Measurements from ENCODE around the gene RAPGEF6. TPM values are rescaled to one million over a fixed set of nuclear protein-coding genes. Genes with fewer than 3 reads are reported as not detected.

RAPGEF6 gene
- total RNA-seq, 2 donors from 2014 or later: 19.2 to 24.0 TPM

DNA sequence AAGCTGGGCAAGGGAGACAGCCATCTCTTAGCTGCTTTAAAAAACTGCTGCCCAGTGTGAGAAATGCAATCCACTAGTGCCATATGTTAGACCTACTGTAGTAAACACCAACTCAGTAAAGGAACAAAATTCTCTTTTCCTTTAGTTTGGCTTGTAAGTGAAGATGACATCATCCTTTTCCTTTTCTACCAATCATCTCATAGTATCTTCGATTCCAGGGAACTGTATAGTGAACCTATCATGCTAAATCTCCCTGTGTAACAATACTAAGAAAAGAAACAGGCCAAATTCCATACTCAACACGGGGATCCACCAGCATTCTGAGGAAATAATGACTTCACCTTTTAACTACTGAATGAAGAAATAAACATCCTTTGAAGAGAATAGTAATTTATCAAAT lies 100.1 kb downstream of the RAPGEF6 start:
- no peak for DNase-seq
- no peak overlapping the region for H3K4me3 Mint-ChIP-seq
- no peak overlapping the region for H3K27ac Mint-ChIP-seq

DNA sequence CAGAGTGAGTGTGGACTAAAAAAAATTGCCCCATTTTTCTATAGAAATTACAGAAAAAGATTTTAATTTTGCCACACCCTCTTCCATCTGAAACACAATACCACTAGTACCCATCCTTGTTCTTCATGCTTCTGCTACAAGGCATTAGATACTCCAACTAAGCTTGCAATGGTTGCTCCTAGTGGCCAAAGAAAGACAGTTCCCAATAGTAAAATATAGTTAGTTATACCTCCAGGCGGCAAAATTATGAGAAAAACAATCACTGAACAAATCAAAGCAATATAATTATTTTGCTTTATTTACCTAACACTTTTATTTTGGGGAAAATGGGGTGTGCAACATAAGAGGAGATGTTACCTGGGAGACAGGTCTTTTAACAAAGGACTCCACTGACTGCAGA lies 101.2 kb downstream of the RAPGEF6 start:
- TF ChIP-seq, protein P1, sequence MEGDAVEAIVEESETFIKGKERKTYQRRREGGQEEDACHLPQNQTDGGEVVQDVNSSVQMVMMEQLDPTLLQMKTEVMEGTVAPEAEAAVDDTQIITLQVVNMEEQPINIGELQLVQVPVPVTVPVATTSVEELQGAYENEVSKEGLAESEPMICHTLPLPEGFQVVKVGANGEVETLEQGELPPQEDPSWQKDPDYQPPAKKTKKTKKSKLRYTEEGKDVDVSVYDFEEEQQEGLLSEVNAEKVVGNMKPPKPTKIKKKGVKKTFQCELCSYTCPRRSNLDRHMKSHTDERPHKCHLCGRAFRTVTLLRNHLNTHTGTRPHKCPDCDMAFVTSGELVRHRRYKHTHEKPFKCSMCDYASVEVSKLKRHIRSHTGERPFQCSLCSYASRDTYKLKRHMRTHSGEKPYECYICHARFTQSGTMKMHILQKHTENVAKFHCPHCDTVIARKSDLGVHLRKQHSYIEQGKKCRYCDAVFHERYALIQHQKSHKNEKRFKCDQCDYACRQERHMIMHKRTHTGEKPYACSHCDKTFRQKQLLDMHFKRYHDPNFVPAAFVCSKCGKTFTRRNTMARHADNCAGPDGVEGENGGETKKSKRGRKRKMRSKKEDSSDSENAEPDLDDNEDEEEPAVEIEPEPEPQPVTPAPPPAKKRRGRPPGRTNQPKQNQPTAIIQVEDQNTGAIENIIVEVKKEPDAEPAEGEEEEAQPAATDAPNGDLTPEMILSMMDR (conservative IDR thresholded peaks at IDR 0.05): peak; percentile 70
- H3K9me3 Mint-ChIP-seq: no peaks in the 10 kb centered on the region
- DNase-seq: no peak
- Histone ChIP-seq H3K27ac (ENCODE audit: low read depth, low read length) (no peak overlapping the region), H3K27me3 (ENCODE audit: control insufficient read depth, insufficient read depth, low read length, poor library complexity, severe bottlenecking) (no peaks in the 10 kb centered on the region), H3K4me3 (ENCODE audit: low read length) (no peak overlapping the region), H3K9me3 (ENCODE audit: control insufficient read depth, low read length) (no peaks in the 10 kb centered on the region), H3K36me3 (ENCODE audit: control insufficient read depth, insufficient read depth, low read length) (peaks cover 14% of the 10 kb centered on the region), H3K9ac (ENCODE audit: extremely low read depth, low read length, poor library complexity, severe bottlenecking) (no peak overlapping the region), H3K4me1 (ENCODE audit: control insufficient read depth, insufficient read depth, low read length) (peaks cover 7% of the 10 kb centered on the region)
- H3K4me1 Mint-ChIP-seq: peaks cover 6% of the 10 kb centered on the region
- H3K27ac Mint-ChIP-seq: no peak overlapping the region
- WGBS, 2 experiments (ENCODE audit: insufficient coverage in 1 of 2, insufficient read length in 1 of 2): 100% methylated on average over 1 of the region's 1 CpG; no CpG with 5 or more reads in 1 of the 2 experiments
- no peaks in the 10 kb centered on the region for H3K27me3 Mint-ChIP-seq (ENCODE audit: insufficient read depth)
- H3K36me3 Mint-ChIP-seq (ENCODE audit: low read depth): peaks cover 2% of the 10 kb centered on the region
- no peak overlapping the region for H3K4me3 Mint-ChIP-seq

More for the DNA sequence above, 100.1 kb downstream of the RAPGEF6 start:
- Histone ChIP-seq H3K36me3 (ENCODE audit: control insufficient read depth, insufficient read depth, low read length) (peaks cover 14% of the 10 kb centered on the region), H3K4me3 (ENCODE audit: low read length) (no peak overlapping the region), H3K27me3 (ENCODE audit: control insufficient read depth, insufficient read depth, low read length, poor library complexity, severe bottlenecking) (no peaks in the 10 kb centered on the region), H3K4me1 (ENCODE audit: control insufficient read depth, insufficient read depth, low read length) (peaks cover 7% of the 10 kb centered on the region), H3K9me3 (ENCODE audit: control insufficient read depth, low read length) (no peaks in the 10 kb centered on the region), H3K9ac (ENCODE audit: extremely low read depth, low read length, poor library complexity, severe bottlenecking) (no peak overlapping the region), H3K27ac (ENCODE audit: low read depth, low read length) (no peak overlapping the region)
- Mint-ChIP-seq H3K4me1 (peaks cover 5% of the 10 kb centered on the region), H3K9me3 (no peaks in the 10 kb centered on the region), H3K36me3 (ENCODE audit: low read depth) (peaks cover 2% of the 10 kb centered on the region), H3K27me3 (ENCODE audit: insufficient read depth) (no peaks in the 10 kb centered on the region)
- WGBS, 2 experiments (ENCODE audit: insufficient coverage in 1 of 2, insufficient read length in 1 of 2): 85 to 88% methylated on average over 1 to 2 of the region's 2 CpGs
- TF ChIP-seq, protein P1 (conservative IDR thresholded peaks at IDR 0.05): no peak

DNA sequence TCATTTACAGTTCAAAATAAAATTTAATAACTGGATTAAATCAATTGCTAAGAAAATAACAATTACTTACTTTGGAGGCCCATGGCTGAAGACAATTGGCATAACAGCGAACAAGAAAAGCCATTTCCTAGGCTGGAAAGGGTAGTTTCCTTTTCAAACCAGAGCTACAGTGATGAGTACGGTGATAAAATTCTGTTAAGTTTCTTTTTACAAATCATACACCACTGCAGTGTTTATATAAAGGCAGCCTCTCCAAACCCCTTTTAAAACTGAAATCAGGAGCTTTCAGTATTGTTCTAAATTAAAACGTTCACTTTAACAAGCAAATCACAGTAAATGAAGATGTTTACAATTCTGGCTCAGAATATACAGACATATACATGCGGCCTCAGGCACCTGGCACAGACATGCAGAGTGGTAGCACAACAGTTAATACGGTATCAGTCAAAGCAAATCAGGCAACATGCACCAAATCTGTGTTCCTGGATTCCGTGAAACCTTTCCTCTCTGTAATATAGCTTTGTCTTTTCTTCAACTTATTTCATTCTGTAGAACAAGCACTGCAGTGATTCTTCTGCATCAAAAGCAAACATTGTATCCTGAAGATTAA lies 102.9 kb downstream of the RAPGEF6 start:
- peaks cover 10% of the 10 kb centered on the region for H3K4me1 Mint-ChIP-seq
- Histone ChIP-seq H3K27me3 (ENCODE audit: control insufficient read depth, insufficient read depth, low read length, poor library complexity, severe bottlenecking) (no peaks in the 10 kb centered on the region), H3K4me3 (ENCODE audit: low read length) (no peak overlapping the region), H3K4me1 (ENCODE audit: control insufficient read depth, insufficient read depth, low read length) (peaks cover 7% of the 10 kb centered on the region), H3K9ac (ENCODE audit: extremely low read depth, low read length, poor library complexity, severe bottlenecking) (no peak overlapping the region), H3K9me3 (ENCODE audit: control insufficient read depth, low read length) (no peaks in the 10 kb centered on the region), H3K27ac (ENCODE audit: low read depth, low read length) (peak overlapping the region; percentile 30), H3K36me3 (ENCODE audit: control insufficient read depth, insufficient read depth, low read length) (peaks cover 4% of the 10 kb centered on the region)
- no peaks in the 10 kb centered on the region for H3K9me3 Mint-ChIP-seq
- H3K4me3 Mint-ChIP-seq: no peak overlapping the region
- H3K27ac Mint-ChIP-seq: no peak overlapping the region
- 93 to 95% methylated on average over 4 to 6 of the region's 6 CpGs for WGBS, 2 experiments (ENCODE audit: insufficient coverage in 1 of 2, insufficient read length in 1 of 2)
- H3K27me3 Mint-ChIP-seq (ENCODE audit: insufficient read depth): no peaks in the 10 kb centered on the region
- H3K36me3 Mint-ChIP-seq (ENCODE audit: low read depth): no peaks in the 10 kb centered on the region
- DNase-seq: no peak
- TF ChIP-seq, protein P1 (conservative IDR thresholded peaks at IDR 0.05): no peak

All from endodermal cell (in vitro differentiated cells).